Astrocyte (in vitro differentiated cells and primary cell): ENCODE data around the gene DUS1L.

Experiments
- EZH2 ChIP-seq: IDR thresholded peaks from 2 replicates; pipeline ENCODE4 v1.6.1; 2012; ENCODE audit warnings: mild to moderate bottlenecking, low read length, inconsistent platforms; ENCODE audit not compliant: insufficient read depth
- TF ChIP-seq, protein P1 (sequence below): IDR thresholded peaks from 2 replicates; pipeline ENCODE4 v1.5.1; 2011; ENCODE audit warnings: low read depth, mild to moderate bottlenecking, inconsistent platforms, low read length, moderate library complexity; ENCODE audit not compliant: insufficient read depth

DNA sequence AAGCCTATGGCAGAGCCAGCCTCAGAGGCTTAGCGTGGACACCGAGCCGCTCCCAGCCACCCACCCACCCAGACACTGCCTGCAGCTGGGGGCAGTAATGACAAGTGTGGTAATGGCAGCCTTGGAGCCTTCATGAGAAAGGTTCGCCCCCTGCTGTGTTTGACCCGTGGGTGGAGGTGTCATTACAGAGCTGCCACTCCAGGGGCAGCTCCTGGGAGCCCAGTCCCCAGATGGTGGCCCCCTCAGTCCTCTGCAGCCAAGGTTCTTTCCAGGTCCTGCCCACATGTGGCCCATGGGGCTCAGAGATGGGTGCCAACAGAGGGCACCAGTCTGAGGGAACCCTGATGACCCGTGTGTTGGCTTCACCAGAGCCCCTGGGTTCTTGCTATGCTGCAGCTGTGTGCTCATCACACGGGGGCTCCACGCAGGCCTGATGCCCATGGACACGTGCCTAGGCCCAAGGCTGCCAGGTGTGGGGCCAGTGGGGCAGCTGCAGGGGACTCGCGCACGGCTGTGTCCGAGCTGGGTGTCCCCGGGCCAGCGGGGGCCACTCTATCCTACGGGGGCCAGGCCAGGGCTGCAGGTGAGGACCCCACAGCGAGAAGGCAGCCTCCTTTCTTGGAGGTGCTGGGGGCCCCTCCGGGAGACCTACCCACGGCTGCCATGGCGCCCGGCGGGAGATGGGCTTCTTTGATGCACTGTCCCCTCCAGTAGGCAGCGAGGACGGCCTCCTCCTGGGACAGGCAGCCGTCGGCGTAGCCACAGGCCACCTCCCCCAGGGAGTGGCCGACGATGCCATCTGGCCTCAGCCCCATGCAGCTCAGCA lies 24.3 kb upstream of the DUS1L start:
- no peak for TF ChIP-seq EZH2
- TF ChIP-seq, protein P1, sequence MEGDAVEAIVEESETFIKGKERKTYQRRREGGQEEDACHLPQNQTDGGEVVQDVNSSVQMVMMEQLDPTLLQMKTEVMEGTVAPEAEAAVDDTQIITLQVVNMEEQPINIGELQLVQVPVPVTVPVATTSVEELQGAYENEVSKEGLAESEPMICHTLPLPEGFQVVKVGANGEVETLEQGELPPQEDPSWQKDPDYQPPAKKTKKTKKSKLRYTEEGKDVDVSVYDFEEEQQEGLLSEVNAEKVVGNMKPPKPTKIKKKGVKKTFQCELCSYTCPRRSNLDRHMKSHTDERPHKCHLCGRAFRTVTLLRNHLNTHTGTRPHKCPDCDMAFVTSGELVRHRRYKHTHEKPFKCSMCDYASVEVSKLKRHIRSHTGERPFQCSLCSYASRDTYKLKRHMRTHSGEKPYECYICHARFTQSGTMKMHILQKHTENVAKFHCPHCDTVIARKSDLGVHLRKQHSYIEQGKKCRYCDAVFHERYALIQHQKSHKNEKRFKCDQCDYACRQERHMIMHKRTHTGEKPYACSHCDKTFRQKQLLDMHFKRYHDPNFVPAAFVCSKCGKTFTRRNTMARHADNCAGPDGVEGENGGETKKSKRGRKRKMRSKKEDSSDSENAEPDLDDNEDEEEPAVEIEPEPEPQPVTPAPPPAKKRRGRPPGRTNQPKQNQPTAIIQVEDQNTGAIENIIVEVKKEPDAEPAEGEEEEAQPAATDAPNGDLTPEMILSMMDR: no peak
